Measurements from ENCODE around the gene ADD3. TPM values are rescaled to one million over a fixed set of nuclear protein-coding genes. Genes with fewer than 3 reads are reported as not detected.

The ADD3 gene
- total RNA-seq, 1 donor, result 1,018 TPM

- DNase-seq (ENCODE audit: insufficient read length, low spot score, missing footprints), result peak; percentile 85
- Histone ChIP-seq H3K4me3 (ENCODE audit: insufficient read depth, low read length) (peak overlapping the region; percentile 77), H3K4me1 (ENCODE audit: insufficient read depth, low read length) (peaks cover 30% of the 10 kb centered on the region), H3K27ac (ENCODE audit: low read depth, low read length) (peak overlapping the region; percentile 87), H2AFZ (ENCODE audit: low read length) (peak overlapping the region; percentile 75), H3K4me2 (ENCODE audit: insufficient read depth, low read length) (peak overlapping the region; percentile 93), H3K36me3 (ENCODE audit: insufficient read depth, low read length) (no peaks in the 10 kb centered on the region), H3K27me3 (ENCODE audit: insufficient read depth, low read length) (no peaks in the 10 kb centered on the region), H4K20me1 (ENCODE audit: insufficient read depth, low read length) (peaks cover 16% of the 10 kb centered on the region), H3K79me2 (ENCODE audit: insufficient read depth, low read length) (peaks cover 28% of the 10 kb centered on the region), H3K9me3 (ENCODE audit: low read depth, low read length) (no peaks in the 10 kb centered on the region)
- TF ChIP-seq CTCF (IDR thresholded peaks at IDR 0.05; ENCODE audit: extremely low read depth, low read depth, low read length), result no peak
These were observed 2.1 kb upstream of the ADD3 start for GRCh38 chr10:110005719-110006118.

- Histone ChIP-seq H3K27ac (ENCODE audit: low read depth, low read length) (peak overlapping the region; percentile 87), H3K9me3 (ENCODE audit: low read depth, low read length) (no peaks in the 10 kb centered on the region), H3K79me2 (ENCODE audit: insufficient read depth, low read length) (peaks cover 37% of the 10 kb centered on the region), H3K36me3 (ENCODE audit: insufficient read depth, low read length) (no peaks in the 10 kb centered on the region), H3K4me2 (ENCODE audit: insufficient read depth, low read length) (peak overlapping the region; percentile 93), H3K4me1 (ENCODE audit: insufficient read depth, low read length) (peaks cover 30% of the 10 kb centered on the region), H4K20me1 (ENCODE audit: insufficient read depth, low read length) (peaks cover 24% of the 10 kb centered on the region), H2AFZ (ENCODE audit: low read length) (peak overlapping the region; percentile 82), H3K4me3 (ENCODE audit: insufficient read depth, low read length) (peak overlapping the region; percentile 77), H3K27me3 (ENCODE audit: insufficient read depth, low read length) (no peaks in the 10 kb centered on the region)
- peak; percentile 90 for DNase-seq (ENCODE audit: insufficient read length, low spot score, missing footprints)
- TF ChIP-seq CTCF (IDR thresholded peaks at IDR 0.05; ENCODE audit: extremely low read depth, low read depth, low read length), result no peak
These were observed 1.2 kb upstream of the ADD3 start for GRCh38 chr10:110006358-110007160.

- peaks cover 30% of the 10 kb centered on the region for H3K4me1 ChIP-seq (ENCODE audit: insufficient read depth, low read length)
- H3K27me3 ChIP-seq (ENCODE audit: insufficient read depth, low read length), result no peaks in the 10 kb centered on the region
- H3K27ac ChIP-seq (ENCODE audit: low read depth, low read length), result peak overlapping the region; percentile 87
- H3K36me3 ChIP-seq (ENCODE audit: insufficient read depth, low read length), result no peaks in the 10 kb centered on the region
- no peak for DNase-seq (ENCODE audit: insufficient read length, low spot score, missing footprints)
- peak overlapping the region; percentile 82 for H2AFZ ChIP-seq (ENCODE audit: low read length)
- peak overlapping the region; percentile 93 for H3K4me2 ChIP-seq (ENCODE audit: insufficient read depth, low read length)
- H3K4me3 ChIP-seq (ENCODE audit: insufficient read depth, low read length), result peak overlapping the region; percentile 77
- H3K9me3 ChIP-seq (ENCODE audit: low read depth, low read length), result no peaks in the 10 kb centered on the region
- peaks cover 44% of the 10 kb centered on the region for H3K79me2 ChIP-seq (ENCODE audit: insufficient read depth, low read length)
- TF ChIP-seq CTCF (IDR thresholded peaks at IDR 0.05; ENCODE audit: extremely low read depth, low read depth, low read length), result no peak
- peaks cover 26% of the 10 kb centered on the region for H4K20me1 ChIP-seq (ENCODE audit: insufficient read depth, low read length)
These were observed 553 bp upstream of the ADD3 start for GRCh38 chr10:110007161-110007700.
